Kasumi-1 (cell line): Measurements from ENCODE around the gene STRIP1.
"Not testable (repeated sequence)": the region's sequence is repeated elsewhere in the genome, so short reads cannot be mapped to it uniquely, and the experiment has no call there.

Source experiments
- DNase-seq, 2 experiments: peaks; one replicate each; lab custom pipeline; 2025; lab: John Stamatoyannopoulos, UW

Gene STRIP1

GRCh38 chr1:110007046-110007830 is 27.2 kb upstream of the STRIP1 start:
- no peak for DNase-seq

- DNase-seq: no peak
Observed at GRCh38 chr1:110008971-110009565, 25.4 kb upstream of the STRIP1 start.

GRCh38 chr1:110011527-110012041 is 22.8 kb upstream of the STRIP1 start:
- peak; percentile 74 to 82 for DNase-seq

DNA sequence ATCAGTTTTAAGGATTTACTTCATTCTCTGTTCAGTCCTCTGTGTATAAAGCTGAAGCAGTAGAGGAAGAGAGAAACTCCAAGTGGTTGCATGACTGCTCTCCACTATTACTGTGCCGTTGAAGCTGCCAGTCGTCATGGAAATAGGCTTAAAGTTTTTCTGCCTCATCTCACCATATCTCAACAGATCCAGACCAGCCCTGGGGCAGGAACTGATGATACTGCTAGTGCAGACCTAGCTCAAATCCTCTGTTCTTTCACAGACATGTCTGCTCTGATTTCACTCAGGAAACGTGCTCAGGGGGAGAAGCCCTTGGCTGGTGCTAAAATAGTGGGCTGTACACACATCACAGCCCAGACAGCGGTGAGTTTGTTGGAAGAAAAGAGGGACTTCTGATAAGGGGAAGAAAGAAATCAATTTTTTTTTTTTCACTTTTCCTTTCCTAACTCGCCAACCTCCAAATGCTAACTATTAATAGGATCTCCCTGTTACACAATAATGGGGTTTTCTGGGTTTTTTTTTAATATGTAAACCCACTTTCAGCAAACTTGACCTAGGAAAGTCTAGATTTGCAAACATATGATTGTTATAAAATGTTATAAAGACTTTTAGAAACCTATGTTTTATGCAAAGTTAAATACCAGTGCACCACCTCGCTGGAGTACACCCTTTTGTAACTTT is 22.2 kb upstream of the STRIP1 start:
- DNase-seq: no peak

GRCh38 chr1:110017792-110018191 is 16.6 kb upstream of the STRIP1 start:
- DNase-seq: no peak

- DNase-seq: no peak
Observed at GRCh38 chr1:110018396-110018795, 16.0 kb upstream of the STRIP1 start.

DNA sequence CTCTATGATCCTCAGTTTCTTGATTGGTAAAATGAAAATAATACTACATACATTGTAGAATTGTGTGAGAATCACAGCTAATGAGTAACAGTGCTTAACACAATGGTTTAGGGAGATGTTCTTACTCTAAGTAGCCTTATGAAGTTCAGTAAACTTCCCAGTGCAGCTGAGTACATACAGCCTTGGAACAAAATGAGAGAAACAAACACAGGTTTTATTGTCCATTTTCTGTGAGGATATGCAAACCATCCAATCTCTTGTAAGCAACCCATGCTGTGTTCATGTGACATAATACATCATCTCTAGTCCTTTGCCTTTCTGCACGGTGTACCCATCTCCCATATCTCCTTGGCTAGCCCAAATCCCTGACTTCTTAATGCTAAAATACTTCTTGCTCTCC is 14.7 kb upstream of the STRIP1 start:
- no peak for DNase-seq

DNA sequence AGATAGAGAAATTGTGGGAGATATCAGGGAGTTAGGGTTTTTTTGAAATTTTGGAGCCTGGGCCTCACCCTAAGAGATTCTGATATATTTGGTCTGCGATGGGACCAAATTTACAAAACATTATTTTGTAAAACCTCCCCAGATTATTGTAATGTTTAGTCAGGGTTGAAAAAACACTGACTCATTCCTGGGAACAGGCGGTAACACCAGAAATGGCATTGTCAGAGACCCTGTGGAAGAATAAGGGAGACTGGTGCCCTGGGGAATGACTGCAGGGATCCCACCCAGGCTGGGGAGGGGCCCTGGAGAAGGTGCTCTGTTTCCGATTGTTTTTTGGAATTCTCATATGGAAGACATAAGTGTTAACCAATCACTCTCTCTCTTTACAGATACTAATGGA is 13.1 kb upstream of the STRIP1 start:
- no peak for DNase-seq

- DNase-seq: no peak
Observed at GRCh38 chr1:110024613-110025012, 9.8 kb upstream of the STRIP1 start.

GRCh38 chr1:110030687-110031086 is 3.7 kb upstream of the STRIP1 start:
- DNase-seq: not testable (repeated sequence)

DNA sequence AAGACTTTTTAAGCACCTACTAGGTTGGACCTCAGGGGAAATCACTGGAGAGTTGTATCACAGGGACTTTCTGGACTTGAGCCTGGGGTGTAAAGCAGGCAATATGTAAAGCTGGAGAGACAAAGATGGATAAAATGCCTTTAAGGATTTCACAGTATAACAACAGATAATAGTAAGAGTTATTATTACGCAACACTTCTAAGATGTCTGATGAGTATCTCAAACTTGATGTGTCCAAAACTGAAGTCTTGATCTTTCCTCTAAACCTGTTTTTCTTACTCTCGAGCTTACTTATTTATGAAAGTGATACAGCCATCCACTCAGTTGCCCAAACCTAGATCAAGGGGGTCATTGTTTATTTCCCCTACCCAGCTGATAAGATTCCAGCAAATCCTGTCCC is 2.1 kb upstream of the STRIP1 start:
- no peak for DNase-seq

- no peak for DNase-seq
Observed at GRCh38 chr1:110033421-110033820, 1.0 kb upstream of the STRIP1 start.

GRCh38 chr1:110034040-110034450 is 379 bp upstream of the STRIP1 start:
- no peak for DNase-seq

DNA sequence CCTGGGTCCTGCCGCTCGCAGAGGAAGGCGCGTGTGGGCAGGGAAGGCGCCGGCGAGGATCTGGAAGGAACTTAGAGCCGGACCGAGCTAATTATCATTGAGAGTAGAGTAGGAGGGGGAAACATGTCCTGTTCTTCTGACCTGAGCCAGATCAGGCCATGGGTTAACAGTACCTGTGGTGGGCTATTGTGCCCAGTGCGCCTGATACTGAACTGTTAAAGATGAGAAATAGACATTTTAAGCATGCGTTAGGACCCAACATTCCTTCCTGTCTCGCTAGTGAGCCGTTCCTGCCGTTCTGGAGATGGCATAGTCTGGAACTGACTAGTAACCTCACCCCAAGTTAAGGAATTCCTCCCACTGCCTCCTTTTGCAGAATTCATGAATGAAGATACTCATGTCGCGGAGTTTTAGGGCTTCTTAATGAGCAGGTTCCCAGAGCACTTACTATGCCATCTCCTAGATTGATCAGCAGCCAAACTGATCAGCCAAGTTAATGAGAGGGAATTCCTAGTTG is 870 bp downstream of the STRIP1 start:
- DNase-seq: peak; percentile 45 to 72

DNA sequence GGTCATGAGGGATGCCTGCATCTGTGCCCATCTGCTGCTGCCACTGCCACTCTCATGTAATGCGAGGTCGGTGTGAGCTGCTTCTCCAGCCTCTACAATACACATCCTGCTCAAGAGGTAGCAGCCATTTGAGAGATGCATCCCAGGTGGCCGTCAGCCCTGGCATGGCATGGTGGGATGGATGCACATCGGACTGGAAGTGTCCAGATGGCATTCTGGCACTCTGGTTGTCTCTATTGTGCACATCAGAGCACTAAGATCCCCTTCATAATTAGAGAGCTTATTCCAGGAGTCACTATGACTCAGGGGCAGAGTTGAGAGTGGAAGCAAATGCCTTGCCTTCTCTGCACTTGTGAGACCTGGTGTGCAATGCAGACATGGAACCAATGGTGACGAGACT is 3.8 kb downstream of the STRIP1 start:
- no peak for DNase-seq

DNA sequence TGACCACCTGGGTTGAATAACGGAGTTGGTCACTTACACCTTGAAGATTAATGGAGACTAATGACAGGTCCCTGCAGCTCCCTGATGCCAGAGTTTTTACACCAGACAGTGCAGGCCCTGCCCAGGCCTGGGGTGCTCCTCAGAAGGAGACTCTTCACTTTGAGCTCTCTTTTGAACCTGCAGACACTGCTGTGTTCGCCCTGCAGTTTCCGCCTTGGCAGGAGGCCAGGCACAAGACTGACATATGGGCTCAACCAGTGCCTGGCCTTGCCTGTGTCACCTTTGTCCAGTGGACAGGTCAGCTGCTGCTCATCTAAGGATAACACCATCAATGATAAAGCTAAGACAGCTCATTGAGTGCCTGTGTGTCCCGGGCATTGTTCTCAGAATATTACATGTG is 5.2 kb downstream of the STRIP1 start:
- DNase-seq: no peak

DNA sequence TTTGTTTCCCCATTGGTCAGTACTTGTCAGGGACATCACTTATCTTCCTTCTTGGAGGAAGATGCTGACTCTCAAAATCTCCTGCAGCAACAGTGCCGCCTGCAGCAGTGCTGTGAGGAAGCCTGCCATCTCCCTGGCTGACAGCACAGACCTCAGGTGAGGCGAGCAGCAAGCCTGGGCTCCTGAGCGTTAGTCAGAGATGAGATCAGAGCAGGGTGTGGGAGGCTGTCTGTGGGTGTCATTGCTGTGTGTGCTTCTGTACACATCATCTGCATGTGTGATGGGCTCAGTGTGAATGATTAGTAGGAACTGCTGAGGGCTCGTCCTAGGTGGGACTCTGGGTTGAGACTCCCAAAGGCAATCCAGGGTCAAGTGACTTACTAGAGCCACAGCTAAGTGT is 6.1 kb downstream of the STRIP1 start:
- no peak for DNase-seq

- DNase-seq: no peak
Observed at GRCh38 chr1:110043016-110043415, 8.6 kb downstream of the STRIP1 start.

DNA sequence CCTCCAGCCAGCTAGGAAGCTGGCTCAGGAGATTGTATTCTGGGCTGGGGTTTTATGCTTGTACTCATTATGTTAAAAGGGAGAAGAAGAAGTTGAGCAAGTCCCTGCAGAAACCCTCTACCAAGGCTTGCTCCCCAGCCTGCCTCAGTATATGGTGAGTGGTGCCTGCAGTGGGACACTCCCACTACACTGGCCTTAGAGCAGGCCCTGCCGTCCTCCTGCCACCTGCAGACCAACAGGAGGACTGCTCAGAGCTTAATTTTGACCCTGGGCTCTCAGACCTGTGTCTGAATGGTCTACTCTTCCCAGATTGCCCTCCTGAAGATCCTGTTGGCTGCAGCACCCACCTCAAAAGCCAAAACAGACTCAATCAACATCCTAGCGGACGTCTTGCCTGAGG is 13.0 kb downstream of the STRIP1 start:
- DNase-seq: no peak

- DNase-seq: no peak
Observed at GRCh38 chr1:110048240-110048639, 13.8 kb downstream of the STRIP1 start.

DNA sequence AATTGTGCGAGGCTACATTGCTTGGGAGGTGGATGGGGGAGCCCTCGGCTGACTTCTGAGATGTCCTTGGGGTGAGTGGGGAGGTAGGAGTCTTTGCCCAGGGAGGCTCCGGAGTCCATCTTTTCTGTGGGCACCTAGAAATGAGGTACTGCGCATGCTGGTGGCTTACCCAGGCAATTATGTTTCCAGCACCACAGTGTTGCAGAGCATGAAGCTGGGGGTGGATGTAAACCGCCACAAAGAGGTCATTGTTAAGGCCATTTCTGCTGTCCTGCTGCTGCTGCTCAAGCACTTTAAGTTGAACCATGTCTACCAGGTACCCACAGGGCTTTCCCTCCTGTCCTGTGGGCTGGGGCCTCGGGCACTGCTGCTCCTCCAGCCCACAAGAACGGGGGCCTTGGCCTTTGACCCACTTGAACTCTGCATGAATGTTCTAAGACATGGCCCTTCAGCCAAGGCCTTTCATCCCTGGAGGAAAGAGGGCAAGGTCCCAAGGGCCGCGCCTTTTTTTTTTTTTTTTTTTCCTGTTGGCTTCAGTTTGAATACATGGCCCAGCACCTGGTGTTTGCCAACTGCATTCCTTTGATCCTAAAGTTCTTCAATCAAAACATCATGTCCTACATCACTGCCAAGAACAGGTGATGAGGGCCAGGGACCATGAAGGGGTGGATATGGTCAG is 14.6 kb downstream of the STRIP1 start:
- DNase-seq: no peak
